Prostate gland (tissue), 2 donors: ENCODE data around the gene ROR1.

Experiments used
- POLR2A ChIP-seq: fragments of 450-650 bp; IDR thresholded peaks from one replicate; pipeline ENCODE4 v1.6.1; 2016; ENCODE audit warnings: antibody characterized with exemption, mild to moderate bottlenecking
- POLR2AphosphoS5 ChIP-seq: sonication (generic); formaldehyde crosslinking; IDR thresholded peaks from one replicate; pipeline ENCODE4 v1.6.1; 2017; ENCODE audit warnings: antibody characterized with exemption
- TF ChIP-seq, protein P1 (sequence below), 4 experiments: fragments of 200-600 bp in 2 of 4; fragments of 450-650 bp in 2 of 4; sonication (generic) in 2 of 4; IDR thresholded peaks; 1 replicate in 3 of 4; 2 replicates in 1 of 4; pipeline ENCODE4 v1.5.1; 2016 to 2019; ENCODE audit warnings: antibody characterized with exemption in 4 of 4, mild to moderate bottlenecking in 2 of 4, moderate library complexity in 2 of 4

DNA sequence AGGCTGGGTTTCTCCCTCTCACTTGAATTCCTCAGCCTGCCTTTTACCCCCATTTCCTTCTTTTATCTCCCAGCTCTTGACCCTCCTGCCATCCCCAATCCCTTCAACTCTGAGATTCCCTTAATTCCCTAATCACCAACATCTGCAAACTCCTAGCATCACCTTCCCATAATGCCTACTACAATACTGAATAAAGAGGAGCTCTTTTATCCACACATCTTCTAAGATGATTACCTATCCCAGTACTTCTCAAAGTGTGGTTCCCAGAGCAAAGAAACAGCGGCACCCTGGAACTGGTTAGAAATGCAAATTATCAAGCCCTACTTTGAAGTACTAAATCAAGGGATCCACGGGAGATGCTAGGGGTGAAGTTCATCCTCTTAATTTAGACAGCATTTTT, 408.4 kb downstream of the ROR1 start:
- TF ChIP-seq, protein P1, sequence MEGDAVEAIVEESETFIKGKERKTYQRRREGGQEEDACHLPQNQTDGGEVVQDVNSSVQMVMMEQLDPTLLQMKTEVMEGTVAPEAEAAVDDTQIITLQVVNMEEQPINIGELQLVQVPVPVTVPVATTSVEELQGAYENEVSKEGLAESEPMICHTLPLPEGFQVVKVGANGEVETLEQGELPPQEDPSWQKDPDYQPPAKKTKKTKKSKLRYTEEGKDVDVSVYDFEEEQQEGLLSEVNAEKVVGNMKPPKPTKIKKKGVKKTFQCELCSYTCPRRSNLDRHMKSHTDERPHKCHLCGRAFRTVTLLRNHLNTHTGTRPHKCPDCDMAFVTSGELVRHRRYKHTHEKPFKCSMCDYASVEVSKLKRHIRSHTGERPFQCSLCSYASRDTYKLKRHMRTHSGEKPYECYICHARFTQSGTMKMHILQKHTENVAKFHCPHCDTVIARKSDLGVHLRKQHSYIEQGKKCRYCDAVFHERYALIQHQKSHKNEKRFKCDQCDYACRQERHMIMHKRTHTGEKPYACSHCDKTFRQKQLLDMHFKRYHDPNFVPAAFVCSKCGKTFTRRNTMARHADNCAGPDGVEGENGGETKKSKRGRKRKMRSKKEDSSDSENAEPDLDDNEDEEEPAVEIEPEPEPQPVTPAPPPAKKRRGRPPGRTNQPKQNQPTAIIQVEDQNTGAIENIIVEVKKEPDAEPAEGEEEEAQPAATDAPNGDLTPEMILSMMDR (IDR thresholded peaks at IDR 0.05), result no peak
- TF ChIP-seq POLR2A, result no peak
- TF ChIP-seq POLR2AphosphoS5, result no peak
